ENCODE results near the gene SLC4A4.

DNA sequence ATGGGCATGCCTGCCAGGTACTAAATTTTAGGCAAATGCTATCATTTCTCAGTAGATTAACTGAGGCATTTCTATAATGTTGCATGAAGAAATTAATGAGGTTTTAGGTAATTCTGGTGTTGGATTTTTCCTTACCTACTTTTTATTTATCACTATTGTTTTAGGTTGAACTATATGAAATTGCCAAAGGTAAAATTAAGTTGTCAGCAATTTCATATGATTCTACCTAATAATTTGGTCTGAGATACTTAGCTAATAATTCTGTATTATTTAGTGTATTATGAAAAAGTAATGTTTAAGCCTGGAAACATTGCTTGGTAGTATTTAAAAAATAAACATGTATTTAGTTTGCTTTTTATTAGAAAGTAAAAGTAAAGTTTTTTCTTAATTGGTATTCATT, 22.7 kb downstream of the SLC4A4 start:
- TF ChIP-seq, protein P1, sequence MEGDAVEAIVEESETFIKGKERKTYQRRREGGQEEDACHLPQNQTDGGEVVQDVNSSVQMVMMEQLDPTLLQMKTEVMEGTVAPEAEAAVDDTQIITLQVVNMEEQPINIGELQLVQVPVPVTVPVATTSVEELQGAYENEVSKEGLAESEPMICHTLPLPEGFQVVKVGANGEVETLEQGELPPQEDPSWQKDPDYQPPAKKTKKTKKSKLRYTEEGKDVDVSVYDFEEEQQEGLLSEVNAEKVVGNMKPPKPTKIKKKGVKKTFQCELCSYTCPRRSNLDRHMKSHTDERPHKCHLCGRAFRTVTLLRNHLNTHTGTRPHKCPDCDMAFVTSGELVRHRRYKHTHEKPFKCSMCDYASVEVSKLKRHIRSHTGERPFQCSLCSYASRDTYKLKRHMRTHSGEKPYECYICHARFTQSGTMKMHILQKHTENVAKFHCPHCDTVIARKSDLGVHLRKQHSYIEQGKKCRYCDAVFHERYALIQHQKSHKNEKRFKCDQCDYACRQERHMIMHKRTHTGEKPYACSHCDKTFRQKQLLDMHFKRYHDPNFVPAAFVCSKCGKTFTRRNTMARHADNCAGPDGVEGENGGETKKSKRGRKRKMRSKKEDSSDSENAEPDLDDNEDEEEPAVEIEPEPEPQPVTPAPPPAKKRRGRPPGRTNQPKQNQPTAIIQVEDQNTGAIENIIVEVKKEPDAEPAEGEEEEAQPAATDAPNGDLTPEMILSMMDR (IDR thresholded peaks at IDR 0.05) = no peak
- no peak for TF ChIP-seq EP300 (IDR thresholded peaks at IDR 0.05)
